Mesenchymal stem cell (in vitro differentiated cells and primary cell): Measurements from ENCODE around the gene SPTSSB.

Source experiments
- DNase-seq: peaks from one replicate; pipeline ENCODE4 v3.0.0-alpha.2; 2013
- H2AFZ ChIP-seq: one replicate; pipeline ENCODE4 v1.6.1; 2013; ENCODE audit warnings: low read depth, mild to moderate bottlenecking, control low read depth, inconsistent platforms, low read length, moderate library complexity
- H2AK5ac ChIP-seq: 2 replicates; pipeline ENCODE4 v1.6.1; 2013; ENCODE audit warnings: low read length, moderate library complexity, mild to moderate bottlenecking, inconsistent platforms; ENCODE audit not compliant: severe bottlenecking
- H2BK120ac ChIP-seq: one replicate; pipeline ENCODE4 v1.6.1; 2013; ENCODE audit warnings: low read depth, mild to moderate bottlenecking, inconsistent platforms, low read length, moderate library complexity
- H2BK12ac ChIP-seq, 2 experiments: one replicate each; pipeline ENCODE4 v1.6.1; 2013; ENCODE audit warnings: inconsistent platforms in 2 of 2, low read length in 2 of 2, mild to moderate bottlenecking in 2 of 2, moderate library complexity in 2 of 2, control low read depth in 1 of 2
- H2BK15ac ChIP-seq: one replicate; pipeline ENCODE4 v1.6.1; 2013; ENCODE audit warnings: mild to moderate bottlenecking, low read depth, inconsistent platforms; ENCODE audit not compliant: poor library complexity, severe bottlenecking
- H2BK5ac ChIP-seq: 2 replicates; pipeline ENCODE4 v1.6.1; 2013; ENCODE audit warnings: low read depth, mild to moderate bottlenecking, low read length, control low read depth, inconsistent platforms; ENCODE audit not compliant: poor library complexity, severe bottlenecking
- H3K14ac ChIP-seq, 2 experiments: one replicate each; pipeline ENCODE4 v1.6.1; 2013; ENCODE audit warnings: inconsistent platforms in 2 of 2, low read length in 2 of 2, control low read depth in 1 of 2, mild to moderate bottlenecking in 1 of 2, moderate library complexity in 1 of 2
- H3K18ac ChIP-seq, 2 experiments: one replicate each; pipeline ENCODE4 v1.6.1; 2013; ENCODE audit warnings: inconsistent platforms in 2 of 2, low read length in 2 of 2, control low read depth in 1 of 2, low read depth in 1 of 2, mild to moderate bottlenecking in 1 of 2
- H3K23ac ChIP-seq, 2 experiments: one replicate each; pipeline ENCODE4 v1.6.1; 2013; ENCODE audit warnings: inconsistent platforms in 2 of 2, low read length in 2 of 2, mild to moderate bottlenecking in 2 of 2, moderate library complexity in 2 of 2, control low read depth in 1 of 2
- H3K27ac ChIP-seq: 2 replicates; pipeline ENCODE4 v1.5.1; 2013; ENCODE audit warnings: mild to moderate bottlenecking, moderate library complexity, low read length, control low read depth, inconsistent platforms; ENCODE audit not compliant: poor library complexity, severe bottlenecking
- H3K27me3 ChIP-seq, 2 experiments: 2 replicates each; pipeline versions ENCODE4 v1.6.1 to v1.7.0; 2013; ENCODE audit warnings: low read length in 2 of 2, mild to moderate bottlenecking in 2 of 2, moderate library complexity in 2 of 2, control low read depth in 1 of 2, inconsistent platforms in 1 of 2; ENCODE audit not compliant: control insufficient read depth in 1 of 2, insufficient read depth in 1 of 2
- H3K36me3 ChIP-seq, 2 experiments: 2 replicates each; pipeline versions ENCODE4 v1.6.1 to v1.7.0; 2013; ENCODE audit warnings: low read length in 2 of 2, control low read depth in 1 of 2, inconsistent platforms in 1 of 2, low read depth in 1 of 2, mild to moderate bottlenecking in 1 of 2; ENCODE audit not compliant: insufficient read depth in 2 of 2, control insufficient read depth in 1 of 2
- H3K4ac ChIP-seq, 2 experiments: one replicate each; pipeline ENCODE4 v1.6.1; 2013; ENCODE audit warnings: inconsistent platforms in 2 of 2, low read length in 2 of 2, mild to moderate bottlenecking in 2 of 2, moderate library complexity in 2 of 2, control low read depth in 1 of 2, low read depth in 1 of 2
- H3K4me1 ChIP-seq: 2 replicates; pipeline ENCODE4 v1.6.1; 2013; ENCODE audit warnings: low read depth, low read length, control low read depth; ENCODE audit not compliant: control insufficient read depth, insufficient read depth
- H3K4me2 ChIP-seq: 2 replicates; pipeline ENCODE4 v1.6.1; 2013; ENCODE audit warnings: low read length, mild to moderate bottlenecking, inconsistent platforms; ENCODE audit not compliant: poor library complexity, severe bottlenecking
- H3K4me3 ChIP-seq, 2 experiments: 2 replicates each; pipeline versions ENCODE4 v1.5.1 to v1.7.0; 2013; ENCODE audit warnings: low read length in 2 of 2, mild to moderate bottlenecking in 2 of 2, control low read depth in 1 of 2, low read depth in 1 of 2; ENCODE audit not compliant: insufficient read depth in 1 of 2
- H3K79me1 ChIP-seq: replicated peaks from 2 replicates; pipeline ENCODE4 v1.6.1; 2013; ENCODE audit warnings: mild to moderate bottlenecking, control low read depth, low read length, inconsistent platforms; ENCODE audit not compliant: poor library complexity, severe bottlenecking
- H3K9ac ChIP-seq: 2 replicates; pipeline ENCODE4 v1.7.0; 2013; ENCODE audit warnings: mild to moderate bottlenecking, low read length, moderate library complexity
- H3K9me3 ChIP-seq: 2 replicates; pipeline ENCODE4 v1.7.0; 2013; ENCODE audit warnings: mild to moderate bottlenecking, low read length; ENCODE audit not compliant: control insufficient read depth
- H4K8ac ChIP-seq: one replicate; pipeline ENCODE4 v1.6.1; 2013; ENCODE audit warnings: inconsistent platforms, mild to moderate bottlenecking, low read length, moderate library complexity
- H4K91ac ChIP-seq: one replicate; pipeline ENCODE4 v1.6.1; 2013; ENCODE audit warnings: mild to moderate bottlenecking, low read length, inconsistent platforms
- WGBS: methylation state at CpG from one replicate; pipeline ENCODE4 v1.1.7; 2013; ENCODE audit warnings: mixed read lengths; 5-methylcytosine and 5-hydroxymethylcytosine counted together

SPTSSB gene

GRCh38 chr3:161347726-161348125, 23.6 kb downstream of the SPTSSB start:
- Histone ChIP-seq H2AK5ac (no peak overlapping the region), H2BK5ac (no peak overlapping the region), H3K14ac (no peak overlapping the region), H3K79me1 (no peaks in the 10 kb centered on the region), H3K9ac (peak overlapping the region; percentile 28), H3K4ac (no peak overlapping the region), H3K4me2 (no peak overlapping the region), H3K27me3 (no peaks in the 10 kb centered on the region), H2AFZ (no peak overlapping the region), H4K8ac (no peak overlapping the region), H3K36me3 (no peaks in the 10 kb centered on the region), H2BK15ac (no peak overlapping the region), H3K18ac (no peak overlapping the region), H3K23ac (no peak overlapping the region), H3K4me1 (peaks cover 1% of the 10 kb centered on the region), H2BK12ac (no peak overlapping the region), H3K9me3 (no peaks in the 10 kb centered on the region), H4K91ac (no peak overlapping the region), H2BK120ac (no peak overlapping the region), H3K4me3 (no peak overlapping the region), H3K27ac (no peak overlapping the region)
- no peak for DNase-seq
- WGBS = 85% methylated on average over 4 of the region's 5 CpGs

DNA sequence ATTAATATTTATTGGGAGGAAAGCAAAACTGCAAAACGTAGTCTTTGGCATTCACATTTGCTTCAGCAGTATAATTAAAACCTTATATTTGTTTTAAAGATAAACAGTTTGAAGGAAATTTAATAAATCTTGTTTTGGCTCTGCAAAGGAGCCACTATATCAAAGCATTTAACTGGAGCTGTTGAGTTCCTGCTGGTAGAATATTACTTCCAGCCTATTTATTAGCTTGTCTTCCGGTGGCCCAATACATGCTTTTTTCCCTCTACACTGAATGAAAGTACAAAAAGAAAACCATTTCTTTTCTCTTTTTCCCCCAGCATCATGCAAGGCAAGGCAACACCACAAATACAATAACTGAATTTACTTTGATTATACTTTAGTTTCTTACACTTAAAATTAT, 26.3 kb downstream of the SPTSSB start:
- DNase-seq = no peak
- no peak overlapping the region for H2BK12ac ChIP-seq
- no peak overlapping the region for H2BK120ac ChIP-seq
- H3K4me1 ChIP-seq = peaks cover 1% of the 10 kb centered on the region
- no peak overlapping the region for H3K9ac ChIP-seq
- no peak overlapping the region for H3K27ac ChIP-seq
- peaks cover 0 to 3% of the 10 kb centered on the region in 2 experiments for H3K27me3 ChIP-seq
- no peak overlapping the region for H3K4ac ChIP-seq
- no peak overlapping the region for H3K18ac ChIP-seq
- H2AFZ ChIP-seq = no peak overlapping the region
- no peak overlapping the region for H2BK15ac ChIP-seq
- H4K8ac ChIP-seq = no peak overlapping the region
- no peak overlapping the region for H3K14ac ChIP-seq
- H4K91ac ChIP-seq = no peak overlapping the region
- H3K4me3 ChIP-seq = no peak overlapping the region
- H2BK5ac ChIP-seq = no peak overlapping the region
- no peaks in the 10 kb centered on the region for H3K9me3 ChIP-seq
- H2AK5ac ChIP-seq = no peak overlapping the region
- no peak overlapping the region for H3K4me2 ChIP-seq
- H3K36me3 ChIP-seq = no peaks in the 10 kb centered on the region
- 100% methylated on average over 1 of the region's 2 CpGs for WGBS
- no peak overlapping the region for H3K23ac ChIP-seq
- H3K79me1 ChIP-seq = no peaks in the 10 kb centered on the region

GRCh38 chr3:161343986-161344385, 27.3 kb downstream of the SPTSSB start:
- no peaks in the 10 kb centered on the region for H3K79me1 ChIP-seq
- no peaks in the 10 kb centered on the region for H3K9me3 ChIP-seq
- H3K23ac ChIP-seq = no peak overlapping the region
- no peaks in the 10 kb centered on the region for H3K36me3 ChIP-seq
- no peak overlapping the region for H2BK5ac ChIP-seq
- H2BK12ac ChIP-seq = no peak overlapping the region
- no peak overlapping the region for H4K8ac ChIP-seq
- H2BK120ac ChIP-seq = no peak overlapping the region
- DNase-seq = no peak
- H3K9ac ChIP-seq = no peak overlapping the region
- no peak overlapping the region for H3K4me2 ChIP-seq
- H2AFZ ChIP-seq = no peak overlapping the region
- H4K91ac ChIP-seq = no peak overlapping the region
- no peak overlapping the region for H3K18ac ChIP-seq
- WGBS = 92% methylated on average over 1 of the region's 1 CpG
- H3K4me1 ChIP-seq = no peaks in the 10 kb centered on the region
- H3K4ac ChIP-seq = no peak overlapping the region
- no peak overlapping the region for H2BK15ac ChIP-seq
- no peak overlapping the region for H2AK5ac ChIP-seq
- H3K27ac ChIP-seq = no peak overlapping the region
- no peak overlapping the region for H3K14ac ChIP-seq
- H3K27me3 ChIP-seq = peaks cover 0 to 3% of the 10 kb centered on the region in 2 experiments
- no peak overlapping the region for H3K4me3 ChIP-seq

- no peaks in the 10 kb centered on the region for H3K4me1 ChIP-seq
- no peak overlapping the region for H3K14ac ChIP-seq
- H4K91ac ChIP-seq = no peak overlapping the region
- H3K4me3 ChIP-seq = no peak overlapping the region
- H4K8ac ChIP-seq = no peak overlapping the region
- H3K4ac ChIP-seq = no peak overlapping the region
- no peak overlapping the region for H2AFZ ChIP-seq
- H3K79me1 ChIP-seq = no peaks in the 10 kb centered on the region
- H3K9ac ChIP-seq = no peak overlapping the region
- H3K18ac ChIP-seq = no peak overlapping the region
- H2BK12ac ChIP-seq = no peak overlapping the region
- no peak overlapping the region for H2BK5ac ChIP-seq
- H3K23ac ChIP-seq = no peak overlapping the region
- H2BK15ac ChIP-seq = no peak overlapping the region
- no peak overlapping the region for H3K4me2 ChIP-seq
- peaks cover 0 to 3% of the 10 kb centered on the region in 2 experiments for H3K27me3 ChIP-seq
- no peak overlapping the region for H2AK5ac ChIP-seq
- H3K36me3 ChIP-seq = no peaks in the 10 kb centered on the region
- WGBS = 97% methylated on average over 3 of the region's 3 CpGs
- no peak overlapping the region for H2BK120ac ChIP-seq
- no peak overlapping the region for H3K27ac ChIP-seq
- no peak for DNase-seq
- H3K9me3 ChIP-seq = no peaks in the 10 kb centered on the region
These were observed 27.8 kb downstream of the SPTSSB start for GRCh38 chr3:161343540-161343939.
